Activated CD4-positive, alpha-beta T cell treated with anti-CD3 and anti-CD28 coated beads, Interleukin-2, amount 50 U/mL, for 48 hours (primary cell): ENCODE results near the gene TCP11L2.

Experiments used
- DNase-seq, 2 experiments: peaks; one replicate each; pipeline ENCODE4 v3.0.0-alpha.2; 2020

The TCP11L2 gene

DNA sequence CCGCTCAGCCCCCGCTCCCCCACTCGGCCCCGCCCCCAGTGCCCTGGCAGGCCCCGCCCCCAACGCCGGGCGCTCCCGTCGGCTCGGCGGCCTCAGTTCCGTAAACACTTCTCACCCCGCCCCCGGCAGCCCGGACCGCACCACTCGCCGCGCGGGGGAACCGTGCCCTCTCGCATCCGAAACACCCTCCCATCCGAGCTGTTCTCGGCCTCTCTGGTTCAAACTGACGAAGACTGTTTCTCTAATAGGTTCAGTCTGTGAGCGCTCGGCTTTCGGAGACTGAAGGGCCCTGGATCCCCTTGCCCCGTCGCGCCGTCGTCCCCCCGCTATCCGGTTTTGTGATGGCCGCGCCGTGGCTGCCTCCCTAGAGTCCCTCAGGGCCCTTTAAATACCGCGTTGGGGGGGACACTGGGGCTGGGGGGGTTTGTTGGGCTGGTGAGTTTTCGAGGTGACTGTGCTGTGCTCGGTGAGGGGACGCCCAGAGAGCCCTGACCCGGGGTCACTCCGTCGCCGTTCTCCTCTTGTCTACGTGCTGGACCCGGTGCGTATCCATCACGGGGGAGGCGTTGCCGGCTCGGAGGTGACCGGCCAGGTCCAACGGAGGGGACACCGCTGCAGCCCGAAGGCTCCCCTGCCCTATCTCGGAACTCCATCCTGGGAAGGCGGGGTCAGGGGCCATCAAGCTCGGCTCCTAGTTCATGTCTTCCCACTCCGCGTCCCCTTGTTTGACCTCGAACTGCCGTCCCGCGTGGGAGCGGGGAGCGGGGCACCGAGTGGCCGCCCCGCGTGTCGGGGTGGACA lies at the start of gene TCP11L2:
Gene TCP11L2, plus strand, starts transcription at position 333 of the 801 bp plus-strand sequence. CDS start 8,343 bp downstream, outside the sequence.
- DNase-seq = peak; percentile 89 to 90

DNA sequence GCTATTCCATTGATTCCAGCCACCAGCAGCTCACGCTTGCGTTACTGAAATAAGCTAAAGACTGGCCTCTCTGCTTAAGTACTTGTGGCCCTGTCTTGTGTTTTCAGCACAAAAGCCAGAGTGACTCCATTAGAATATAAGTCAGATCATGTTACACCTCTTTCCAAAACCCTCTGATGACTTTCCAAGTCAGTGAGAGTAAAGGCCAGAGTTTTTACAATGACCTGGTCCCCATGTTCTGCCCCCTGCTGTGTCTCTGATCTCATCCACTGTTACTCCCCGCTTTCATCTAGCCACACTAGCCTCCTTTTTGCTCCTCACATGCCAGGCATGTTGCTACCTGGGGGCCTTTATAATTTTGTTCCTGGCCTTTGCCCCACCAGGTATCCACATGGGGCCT lies 47.8 kb upstream of the TCP11L2 start:
- no peak for DNase-seq

DNA sequence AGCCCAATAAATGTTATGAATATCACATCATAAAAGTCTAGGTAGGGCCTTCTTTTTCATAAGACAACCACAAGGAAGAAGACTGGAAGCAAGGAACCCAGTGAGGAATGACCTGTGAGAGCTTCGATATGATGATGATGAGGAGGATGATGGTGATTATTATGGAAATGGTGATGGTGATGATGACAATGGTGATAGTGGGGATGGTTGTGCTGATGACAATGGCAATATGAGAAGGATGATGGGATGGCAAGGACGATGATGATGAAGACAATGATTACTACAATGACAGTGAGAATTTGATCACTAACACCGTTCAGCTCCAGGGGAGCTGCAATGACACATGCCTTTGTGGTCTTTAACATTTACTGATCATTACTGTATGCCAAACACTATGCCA lies 47.0 kb upstream of the TCP11L2 start:
- DNase-seq = no peak

DNA sequence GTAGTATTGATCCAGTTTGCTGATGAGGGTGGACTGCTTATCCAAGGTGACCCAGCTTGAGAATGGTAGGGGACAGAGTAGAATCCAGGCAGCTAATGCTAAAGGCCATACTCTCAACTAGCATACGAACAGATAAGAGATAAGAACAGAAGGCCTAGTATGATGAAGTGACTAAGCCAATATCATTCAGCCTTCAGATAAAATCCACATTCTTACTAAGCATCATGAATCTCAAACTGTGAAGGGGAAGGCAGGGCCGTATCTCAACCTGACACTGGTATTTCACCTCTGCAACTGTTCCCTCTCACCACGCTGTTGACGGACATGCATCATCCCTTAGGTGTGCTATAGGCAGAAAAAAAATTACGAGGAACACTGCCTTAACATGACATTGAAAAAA lies 46.6 kb upstream of the TCP11L2 start:
- DNase-seq = no peak

DNA sequence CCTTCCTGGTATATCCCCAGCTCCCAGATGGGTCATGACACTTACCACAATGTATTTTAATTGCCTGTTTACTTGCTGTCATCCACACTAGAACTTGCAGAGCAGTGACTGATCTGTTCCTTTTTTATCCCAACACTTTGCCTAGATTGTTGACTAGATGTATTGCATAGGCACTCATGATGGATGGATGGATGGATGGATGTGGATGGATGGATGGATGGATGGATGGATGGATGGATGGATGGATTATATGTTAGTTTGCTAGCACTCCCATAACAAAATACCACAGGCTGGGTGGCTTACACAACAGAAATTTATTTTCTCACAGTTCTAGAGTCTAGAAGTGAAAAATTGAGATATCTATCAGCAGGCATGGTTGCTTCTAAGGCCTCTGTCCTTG lies 46.0 kb upstream of the TCP11L2 start:
- DNase-seq = no peak

DNA sequence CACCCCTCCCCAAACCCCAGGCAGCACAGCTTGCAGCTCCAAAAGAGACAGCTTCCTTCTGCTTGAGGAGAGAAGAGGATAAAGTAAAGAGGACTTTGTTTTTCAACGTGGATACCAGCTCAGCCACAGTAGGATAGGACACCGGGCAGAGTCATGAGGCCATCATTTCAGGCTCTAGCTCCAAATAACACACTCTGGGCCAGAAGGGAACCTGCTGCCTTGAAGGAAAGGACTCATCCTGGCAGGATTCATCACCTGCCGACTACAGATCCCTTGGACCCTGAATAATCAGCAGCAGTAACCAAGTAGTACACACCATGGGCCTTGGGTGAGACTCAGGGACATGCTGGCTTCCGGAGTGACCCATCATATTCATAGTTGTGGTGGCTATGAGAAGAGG lies 44.3 kb upstream of the TCP11L2 start:
- DNase-seq = no peak

DNA sequence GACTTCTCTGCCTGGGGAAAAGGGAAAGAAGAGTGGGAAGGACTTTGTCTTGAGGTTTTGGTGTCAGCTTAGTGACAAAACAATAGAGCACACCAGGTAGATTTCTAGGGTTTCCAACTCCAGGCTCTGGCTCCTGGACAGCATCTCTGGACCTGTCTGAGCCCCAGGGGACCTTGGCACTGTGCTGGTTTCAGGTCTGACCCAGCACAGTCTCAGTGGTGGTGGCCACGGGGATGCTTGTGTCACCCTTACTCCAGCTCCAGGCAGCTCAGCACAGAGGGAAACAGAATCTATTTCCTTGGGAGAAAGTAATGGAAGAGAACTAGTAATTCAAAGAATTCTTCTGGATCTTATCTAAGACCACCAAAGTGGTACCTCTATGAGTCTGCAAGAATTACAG lies 43.6 kb upstream of the TCP11L2 start:
- no peak for DNase-seq

DNA sequence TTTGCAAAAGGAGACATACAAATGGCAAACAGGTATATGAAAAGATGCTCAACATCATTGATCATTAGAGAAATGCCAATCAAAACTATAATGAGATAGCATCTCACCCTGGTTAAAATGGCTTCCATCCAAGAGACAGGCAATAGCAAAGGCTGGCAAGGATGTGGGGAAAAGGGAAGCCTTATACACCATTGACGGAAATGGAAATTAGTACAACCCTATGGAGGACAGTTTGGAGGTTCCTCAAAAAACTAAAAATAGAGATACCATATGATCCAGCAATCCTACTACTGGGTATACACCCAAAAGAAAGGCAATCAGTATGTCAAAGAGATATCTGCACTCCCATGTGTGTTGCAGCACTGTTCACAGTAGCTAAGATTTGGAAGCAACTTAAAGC lies 37.4 kb upstream of the TCP11L2 start:
- no peak for DNase-seq

DNA sequence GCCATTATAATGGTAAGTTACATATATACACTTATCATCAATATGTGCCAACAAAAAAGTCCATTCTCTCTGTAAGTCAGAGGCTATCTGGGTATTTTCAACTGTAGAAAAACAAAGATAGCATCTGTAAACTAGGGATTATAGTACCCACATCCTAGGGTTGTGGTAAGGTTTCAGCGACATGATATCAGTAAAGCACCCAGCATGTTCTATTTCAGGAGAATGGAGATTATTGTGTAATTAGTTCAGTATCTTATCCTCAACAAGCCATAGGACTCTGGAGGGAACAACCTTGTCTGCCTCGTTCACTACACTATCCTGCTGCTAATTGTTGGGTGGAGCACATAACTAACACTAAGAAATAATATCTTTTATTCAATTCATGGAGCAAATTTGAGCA lies 35.0 kb upstream of the TCP11L2 start:
- no peak for DNase-seq

DNA sequence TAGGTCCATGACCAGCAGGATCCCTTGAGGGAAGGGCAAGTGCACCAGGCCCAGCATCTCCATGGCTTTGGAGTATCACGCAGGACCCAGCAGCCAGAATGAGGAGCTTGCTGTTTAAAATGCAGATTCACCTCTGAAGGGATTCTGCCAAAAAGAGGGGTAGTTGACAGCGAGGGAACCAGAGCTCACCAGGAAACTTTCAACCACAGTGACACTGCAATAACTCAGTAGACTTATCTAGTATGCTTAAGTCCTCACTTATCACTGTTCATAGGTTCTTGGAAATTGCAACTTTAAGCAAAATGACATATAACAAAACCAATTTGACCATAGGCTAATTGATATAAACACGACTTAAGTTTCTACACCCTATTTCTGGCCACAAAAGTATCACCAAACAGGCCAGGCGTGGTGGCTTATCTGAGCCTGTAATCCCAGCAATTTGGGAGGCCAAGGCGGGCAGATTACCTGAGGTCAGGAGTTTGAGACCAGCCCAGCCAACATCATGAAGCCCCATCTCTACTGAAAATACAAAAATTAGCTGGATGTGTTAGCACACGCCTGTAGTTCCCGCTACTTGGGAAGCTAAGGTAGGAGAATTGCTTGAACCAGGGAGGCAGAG lies 33.3 kb upstream of the TCP11L2 start:
- no peak for DNase-seq

DNA sequence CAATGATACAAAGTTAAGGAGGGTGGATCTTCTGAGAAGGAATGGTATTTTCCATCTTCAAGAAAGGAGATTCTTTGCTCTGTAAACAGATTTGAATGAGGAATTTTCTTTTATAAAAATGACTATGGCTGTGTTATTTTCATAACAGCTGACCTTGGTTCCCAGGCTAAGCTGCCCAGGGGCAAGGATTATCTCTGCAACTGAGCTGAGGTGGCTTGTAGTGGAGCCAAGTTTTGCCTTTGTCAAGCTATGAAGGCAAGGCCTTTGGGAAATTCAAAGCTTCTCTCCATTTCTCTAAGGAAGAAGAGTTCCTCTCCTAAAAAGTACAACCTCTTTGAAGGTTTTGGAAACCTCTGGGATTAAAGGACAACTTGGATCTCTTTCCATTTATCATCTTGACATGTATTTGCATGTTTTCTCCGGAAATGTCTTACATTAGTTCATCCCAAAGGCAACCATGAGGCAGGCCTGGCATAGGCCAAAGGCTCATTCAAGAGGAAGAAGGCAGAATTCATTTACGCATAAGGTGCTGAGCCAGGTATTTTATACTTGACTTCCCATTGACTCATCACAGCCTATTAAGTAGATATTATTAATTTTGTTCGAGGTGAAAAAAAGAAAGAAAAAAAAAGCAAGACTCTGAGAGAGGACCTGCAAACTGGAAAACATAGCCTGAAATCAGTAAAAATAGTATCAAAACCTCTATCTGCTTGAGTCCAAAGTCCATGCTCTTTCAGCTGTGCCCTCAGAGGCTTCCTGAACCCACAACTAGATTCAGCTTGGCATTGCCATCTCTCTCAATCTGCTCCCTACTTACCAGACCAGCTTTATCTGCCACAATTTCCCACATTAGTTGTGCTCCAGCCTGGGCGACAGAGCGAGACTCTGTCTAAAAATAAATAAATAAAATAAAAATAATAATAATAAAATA lies 30.7 kb upstream of the TCP11L2 start:
- DNase-seq = no peak

DNA sequence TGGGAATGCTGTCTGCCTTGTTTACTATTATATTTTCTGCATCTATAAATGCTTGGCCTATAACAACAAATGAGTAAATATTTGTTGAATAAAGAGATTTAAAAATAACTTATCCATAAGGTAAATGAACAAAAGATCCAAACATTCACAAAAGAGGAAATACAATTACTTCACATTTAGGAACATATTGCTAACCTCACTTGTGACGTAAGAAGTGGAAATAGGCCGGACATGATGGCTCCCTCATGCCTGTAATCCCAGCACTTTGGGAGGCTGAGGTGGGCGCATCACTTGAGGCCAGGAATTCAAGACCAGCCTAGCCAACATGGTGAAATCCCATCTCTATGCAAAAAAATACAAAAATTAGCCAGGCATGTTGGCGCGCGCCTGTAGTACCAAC lies 29.0 kb upstream of the TCP11L2 start:
- DNase-seq = no peak

DNA sequence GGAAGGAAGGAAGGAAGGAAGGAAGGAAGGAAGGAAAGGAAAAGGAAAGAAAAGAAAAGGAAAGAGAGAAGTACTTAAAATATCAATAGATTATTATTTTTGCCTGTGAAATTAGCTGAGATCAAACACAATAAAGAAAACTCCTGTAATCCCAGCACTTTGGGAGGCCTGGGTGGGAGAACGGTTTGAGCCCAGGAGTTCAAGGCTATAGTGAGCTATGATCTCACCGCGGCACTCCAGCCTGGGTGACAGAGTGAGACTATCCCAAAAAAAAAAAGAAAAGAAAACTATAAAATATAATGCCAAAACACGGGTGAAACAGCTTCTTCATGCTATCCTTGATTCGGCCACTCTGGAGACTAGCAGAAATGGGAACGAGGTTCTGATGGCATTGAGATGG lies 28.5 kb upstream of the TCP11L2 start:
- DNase-seq = no peak

DNA sequence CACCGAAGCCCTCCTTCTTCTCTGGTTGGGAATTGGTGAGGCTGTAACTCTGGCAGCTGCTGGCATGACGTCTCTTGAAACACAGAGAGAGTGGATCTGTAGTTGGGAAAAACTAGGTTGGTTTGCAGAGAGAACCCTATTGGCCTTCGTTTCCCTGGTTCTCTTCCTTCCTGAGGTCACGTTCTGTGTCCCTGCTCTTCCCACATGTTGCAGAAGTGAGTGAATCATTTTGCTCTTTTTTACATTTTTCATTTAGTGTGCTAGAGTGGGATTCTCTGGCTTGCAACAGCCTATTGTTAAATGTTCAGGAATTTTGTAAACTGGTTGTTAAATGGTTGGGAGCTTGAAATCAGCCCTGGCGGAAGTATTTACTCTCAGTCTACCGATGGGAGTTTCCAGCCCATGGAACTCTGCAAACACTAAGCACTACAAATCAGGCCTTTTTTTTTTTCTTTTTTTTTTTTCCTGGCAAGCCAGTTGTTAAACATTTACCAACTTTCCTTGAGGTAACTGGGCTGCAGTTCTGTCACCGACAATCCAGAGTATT lies 27.9 kb upstream of the TCP11L2 start:
- no peak for DNase-seq

DNA sequence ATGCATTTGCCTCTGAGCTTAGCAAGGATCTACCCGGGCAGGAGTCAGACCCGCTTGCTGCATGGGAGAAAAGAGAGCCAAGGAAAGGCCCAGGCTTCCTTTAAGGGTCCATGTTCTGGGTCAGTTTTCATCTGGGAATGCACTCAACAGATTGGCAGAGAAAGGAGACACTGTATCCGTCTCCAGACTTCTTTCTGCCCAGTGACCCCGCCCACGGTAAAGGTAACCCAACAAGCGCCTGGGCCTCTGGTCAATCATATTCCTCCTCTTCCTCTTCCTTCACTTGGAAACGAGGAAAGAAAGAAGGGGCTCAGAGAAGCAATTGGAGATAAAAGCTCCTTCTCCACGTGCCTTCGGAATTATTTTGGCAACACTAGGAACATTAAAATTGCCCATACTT lies 27.1 kb upstream of the TCP11L2 start:
- DNase-seq = no peak

DNA sequence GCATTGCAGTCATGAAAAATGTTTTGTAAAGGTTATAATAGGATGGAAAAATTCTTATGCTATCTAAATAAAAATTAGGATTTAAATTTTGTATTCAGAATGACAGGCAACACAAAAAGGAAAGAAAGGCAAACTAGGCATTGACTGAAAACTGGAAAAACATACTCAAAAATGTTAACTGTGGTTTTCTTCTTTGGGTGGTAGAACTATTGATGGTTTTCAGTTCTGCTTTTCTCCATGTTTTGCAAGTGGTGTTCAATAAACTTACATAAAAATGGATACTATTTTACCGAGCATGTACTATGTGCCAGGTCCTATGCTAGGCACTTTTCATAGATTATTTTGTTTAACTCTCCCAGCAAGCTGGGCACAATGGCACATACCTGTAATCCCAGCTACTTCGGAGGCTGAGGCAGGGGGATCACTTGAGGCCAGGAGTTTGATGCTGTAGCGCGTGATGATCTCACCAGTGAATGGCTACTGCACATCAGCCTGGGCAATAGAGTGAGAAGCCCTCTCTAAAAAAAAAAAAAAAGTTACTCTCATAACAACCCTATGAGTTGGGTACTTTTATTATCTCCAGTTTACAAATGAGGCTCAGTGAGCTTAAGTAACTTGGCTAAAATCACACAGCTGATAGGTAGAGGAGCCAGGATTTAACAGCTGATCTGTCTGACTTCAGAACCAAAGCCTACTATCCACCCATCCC lies 26.3 kb upstream of the TCP11L2 start:
- DNase-seq = no peak

DNA sequence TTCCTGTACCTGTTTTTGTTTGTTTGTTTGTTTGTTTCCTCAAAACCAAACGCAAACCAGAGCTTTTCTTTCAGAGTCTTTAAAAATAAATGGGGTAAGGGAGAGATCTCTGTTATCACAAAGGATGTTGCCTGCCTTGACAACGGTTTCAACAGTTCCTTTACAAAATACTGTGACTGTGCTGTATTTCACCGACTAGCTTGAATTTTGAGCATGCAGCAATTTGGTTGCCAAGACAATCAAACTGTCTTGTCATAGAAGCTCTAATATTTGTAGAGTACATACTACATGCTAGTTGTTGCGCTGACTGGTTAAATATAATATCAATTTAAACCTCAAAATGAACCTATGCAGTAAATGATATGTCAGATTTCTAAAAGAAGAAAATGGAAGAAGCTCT lies 22.4 kb upstream of the TCP11L2 start:
- DNase-seq = no peak

DNA sequence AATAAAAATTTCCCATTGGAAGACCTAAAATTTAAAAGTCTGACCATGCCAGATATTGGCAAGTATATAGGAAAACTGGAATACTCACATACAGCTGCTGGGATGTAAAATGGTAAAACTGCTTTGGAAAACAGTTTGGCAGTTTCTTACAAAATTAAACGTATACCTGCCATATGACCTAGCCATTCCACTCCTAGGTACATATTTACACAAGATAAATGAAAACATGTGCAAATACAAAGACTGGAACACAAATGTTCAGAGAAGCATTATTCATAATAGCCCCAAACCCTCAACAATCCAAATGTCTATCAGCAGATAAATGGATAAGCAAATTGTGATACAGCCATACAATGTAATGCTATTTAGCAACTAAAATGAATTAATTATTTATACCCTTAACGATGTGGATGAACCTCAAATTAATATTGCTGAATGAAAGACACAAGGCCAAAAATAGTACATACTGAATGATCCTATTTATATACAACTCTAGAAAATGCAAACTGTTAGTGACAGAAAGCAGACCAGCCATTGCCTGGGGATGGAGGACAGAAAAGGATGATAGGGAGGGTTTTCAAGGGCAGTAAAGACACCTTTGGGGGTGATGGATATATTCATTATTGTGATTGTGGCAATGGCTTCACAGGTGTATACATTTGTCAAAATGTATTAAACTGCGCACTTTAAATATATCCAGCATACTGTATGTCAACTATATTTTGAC lies 21.3 kb upstream of the TCP11L2 start:
- DNase-seq = no peak

DNA sequence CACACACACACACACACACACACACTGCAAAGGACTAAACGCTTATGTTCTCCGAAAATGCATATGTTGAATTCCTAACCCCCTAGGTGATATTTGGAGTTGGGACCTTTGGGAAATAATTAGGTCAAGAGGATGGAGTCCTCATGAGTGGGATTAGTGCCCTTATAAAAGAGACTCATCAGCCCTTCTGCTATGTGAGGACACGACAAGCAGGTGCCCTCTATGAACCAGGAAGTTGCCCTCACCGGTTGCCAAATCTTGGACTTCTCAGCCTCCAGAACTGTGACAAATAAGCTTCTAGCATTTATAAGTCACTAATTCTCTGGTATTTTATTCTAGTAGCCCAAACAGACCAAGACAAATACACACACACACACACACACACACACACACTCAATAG lies 20.7 kb upstream of the TCP11L2 start:
- no peak for DNase-seq

DNA sequence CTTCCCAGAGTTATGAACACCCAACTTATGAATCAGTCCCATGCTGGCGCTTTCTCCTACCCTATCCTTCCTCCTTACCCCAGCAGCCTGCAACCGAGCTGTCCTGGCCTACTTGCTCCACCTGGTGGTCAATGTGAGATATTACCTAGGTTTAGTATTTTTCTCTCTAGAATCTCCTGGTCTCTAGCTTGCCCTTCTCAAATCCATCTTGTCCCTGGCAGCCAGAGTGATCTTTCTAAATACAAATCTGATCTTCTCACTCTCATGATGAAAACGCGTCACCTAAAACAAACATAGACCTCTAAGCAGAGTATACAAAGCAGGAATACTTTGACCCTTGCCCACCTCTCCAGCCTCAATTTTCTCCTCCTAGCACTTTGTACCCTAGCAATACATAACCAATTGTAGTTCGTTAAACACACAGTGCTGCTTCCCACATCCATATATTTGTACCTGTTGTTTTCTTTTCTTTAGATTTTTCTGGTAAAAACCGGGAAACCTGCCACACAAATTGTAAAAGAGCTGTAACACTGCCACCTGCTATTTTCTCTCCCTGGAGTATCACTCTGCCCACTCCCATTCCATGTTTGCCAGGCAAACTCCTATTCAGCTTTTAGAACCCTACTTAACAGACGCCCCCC lies 20.0 kb upstream of the TCP11L2 start:
- DNase-seq = peak; percentile 36 to 41

DNA sequence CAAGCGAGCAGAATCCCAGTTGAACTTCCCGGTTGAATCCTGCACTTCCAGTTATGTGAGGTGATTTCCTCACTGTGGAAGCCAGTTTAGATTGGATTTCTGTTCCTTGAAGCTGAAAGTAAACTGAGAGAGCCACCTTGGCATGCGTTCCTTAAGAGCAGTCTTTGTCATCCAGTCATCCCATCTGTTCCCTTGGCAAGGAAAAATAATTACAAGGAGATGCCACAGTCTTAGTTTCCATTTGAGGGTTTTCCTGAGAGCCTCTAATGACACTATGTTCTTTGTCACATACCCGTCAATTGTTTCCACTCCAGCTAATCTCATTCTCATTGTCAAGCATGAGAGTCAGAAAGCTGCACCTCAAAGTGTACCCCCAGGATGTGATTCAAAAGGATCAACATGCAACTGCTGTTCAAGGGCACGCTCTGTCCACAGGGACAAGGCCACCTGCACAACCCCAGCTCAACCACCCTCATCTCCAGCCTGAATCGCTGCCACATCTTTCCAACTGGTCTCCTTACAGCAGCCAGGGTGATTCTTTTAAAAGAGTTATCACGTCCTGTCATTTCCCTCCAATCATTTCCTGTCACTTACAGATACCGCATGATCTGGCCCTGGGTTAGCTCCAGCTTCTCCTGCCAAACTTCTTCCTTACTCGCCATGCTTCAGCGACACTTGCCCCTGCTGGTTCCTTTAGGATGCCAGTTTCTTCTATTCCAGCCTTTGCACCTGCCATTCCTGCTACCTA lies 18.0 kb upstream of the TCP11L2 start:
- DNase-seq = no peak
